Vagina (tissue), 2 donors: ENCODE results near the gene SERPINB5. TPM values are rescaled to one million over a fixed set of nuclear protein-coding genes. Genes with fewer than 3 reads are reported as not detected.

Experiments used
- DNase-seq, 2 donors: peaks; one replicate each; pipeline ENCODE4 v3.0.0-alpha.2; 2017; ENCODE audit errors: extremely low spot score in 2 of 2
- H3K27ac ChIP-seq: fragments of 200-600 bp; sonication (generic); one replicate; pipeline ENCODE4 v1.5.1; 2019
- H3K27me3 ChIP-seq: fragments of 200-600 bp; sonication (generic); one replicate; pipeline ENCODE4 v1.5.1; 2019
- H3K36me3 ChIP-seq, 2 donors: fragments of 200-600 bp; sonication (generic); one replicate each; pipeline ENCODE4 v1.5.1; 2017 to 2019
- H3K4me1 ChIP-seq: fragments of 200-600 bp; sonication (generic); one replicate; pipeline ENCODE4 v1.5.1; 2019
- H3K4me3 ChIP-seq, 2 donors: fragments of 200-600 bp; sonication (generic); 1 replicate in 1 of 2; 2 replicates in 1 of 2; pipeline ENCODE4 v1.5.1; 2016 to 2019
- H3K9me3 ChIP-seq: fragments of 200-600 bp; sonication (generic); one replicate; pipeline ENCODE4 v1.5.1; 2019
- POLR2A ChIP-seq, 2 donors: fragments of 450-650 bp; IDR thresholded peaks; one replicate each; pipeline ENCODE4 v1.6.1; 2017; ENCODE audit warnings: antibody characterized with exemption in 2 of 2, mild to moderate bottlenecking in 2 of 2, moderate library complexity in 2 of 2
- POLR2AphosphoS5 ChIP-seq, 2 donors: sonication (generic); formaldehyde crosslinking; IDR thresholded peaks; one replicate each; pipeline ENCODE4 v1.9.0; 2017; ENCODE audit warnings: antibody characterized with exemption in 2 of 2, mild to moderate bottlenecking in 2 of 2, low read depth in 1 of 2; ENCODE audit not compliant: insufficient read depth in 1 of 2
- intact Hi-C: fragments of 100-400 bp; cut with DNase I; formaldehyde crosslinking; loops from one replicate; pipeline ENCODE4 v1.15.1; 2023
- total RNA-seq: library from RNA; depleted of rRNA; stranded (reverse); fragments of >200 nt; gene quantifications from one replicate; pipeline ENCODE4 v1.2.3, GENCODE V29; 2016
- TF ChIP-seq, protein P1 (sequence below), 3 experiments: fragments of 450-650 bp in 2 of 3; fragments of 200-600 bp in 1 of 3; sonication (generic) in 1 of 3; IDR thresholded peaks; one replicate each; pipeline ENCODE4 v1.5.1; 2017 to 2019; ENCODE audit warnings: antibody characterized with exemption in 3 of 3, mild to moderate bottlenecking in 2 of 3, moderate library complexity in 2 of 3

The SERPINB5 gene
- total RNA-seq, 1 donor from 2014 or later: 141 TPM

DNA sequence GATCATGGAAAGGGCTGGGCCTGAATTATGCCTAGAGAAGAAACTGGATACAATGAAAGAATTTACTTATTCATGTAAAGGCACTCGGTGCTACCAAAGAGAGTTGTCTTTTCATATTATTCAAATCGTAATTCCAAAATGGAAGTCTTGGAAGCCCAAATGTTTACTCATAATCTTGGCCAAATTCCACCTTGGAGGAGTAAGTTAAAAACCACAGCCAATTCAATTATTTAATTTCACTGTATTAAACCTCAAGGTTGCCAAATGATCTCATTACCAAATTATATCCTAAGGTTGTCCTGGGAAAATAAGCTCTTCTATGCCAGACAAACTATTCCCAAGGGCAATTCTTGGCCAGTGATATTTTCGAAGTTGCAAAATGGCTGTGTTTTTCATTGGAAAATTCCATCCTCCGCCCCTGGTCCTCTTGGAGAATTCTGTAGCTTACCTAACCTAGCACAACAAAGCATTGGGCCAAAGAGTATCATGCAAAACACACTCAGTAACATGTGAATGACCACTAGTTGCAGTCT is 43.4 kb upstream of the SERPINB5 start:
- TF ChIP-seq POLR2A (IDR thresholded peaks at IDR 0.05) (no peak), POLR2AphosphoS5 (IDR thresholded peaks at IDR 0.05; ENCODE audit: insufficient read depth in 1 of 2, low read depth in 1 of 2) (peak in 1 of 2 donors; percentile 37)
- TF ChIP-seq, protein P1, sequence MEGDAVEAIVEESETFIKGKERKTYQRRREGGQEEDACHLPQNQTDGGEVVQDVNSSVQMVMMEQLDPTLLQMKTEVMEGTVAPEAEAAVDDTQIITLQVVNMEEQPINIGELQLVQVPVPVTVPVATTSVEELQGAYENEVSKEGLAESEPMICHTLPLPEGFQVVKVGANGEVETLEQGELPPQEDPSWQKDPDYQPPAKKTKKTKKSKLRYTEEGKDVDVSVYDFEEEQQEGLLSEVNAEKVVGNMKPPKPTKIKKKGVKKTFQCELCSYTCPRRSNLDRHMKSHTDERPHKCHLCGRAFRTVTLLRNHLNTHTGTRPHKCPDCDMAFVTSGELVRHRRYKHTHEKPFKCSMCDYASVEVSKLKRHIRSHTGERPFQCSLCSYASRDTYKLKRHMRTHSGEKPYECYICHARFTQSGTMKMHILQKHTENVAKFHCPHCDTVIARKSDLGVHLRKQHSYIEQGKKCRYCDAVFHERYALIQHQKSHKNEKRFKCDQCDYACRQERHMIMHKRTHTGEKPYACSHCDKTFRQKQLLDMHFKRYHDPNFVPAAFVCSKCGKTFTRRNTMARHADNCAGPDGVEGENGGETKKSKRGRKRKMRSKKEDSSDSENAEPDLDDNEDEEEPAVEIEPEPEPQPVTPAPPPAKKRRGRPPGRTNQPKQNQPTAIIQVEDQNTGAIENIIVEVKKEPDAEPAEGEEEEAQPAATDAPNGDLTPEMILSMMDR (IDR thresholded peaks at IDR 0.05): no peak
- intact Hi-C loops: loop anchor here (10.0 kb wide), 1 partner anchor 309 kb away; no protein-coding TSS in a partner anchor
- DNase-seq: no peak

DNA sequence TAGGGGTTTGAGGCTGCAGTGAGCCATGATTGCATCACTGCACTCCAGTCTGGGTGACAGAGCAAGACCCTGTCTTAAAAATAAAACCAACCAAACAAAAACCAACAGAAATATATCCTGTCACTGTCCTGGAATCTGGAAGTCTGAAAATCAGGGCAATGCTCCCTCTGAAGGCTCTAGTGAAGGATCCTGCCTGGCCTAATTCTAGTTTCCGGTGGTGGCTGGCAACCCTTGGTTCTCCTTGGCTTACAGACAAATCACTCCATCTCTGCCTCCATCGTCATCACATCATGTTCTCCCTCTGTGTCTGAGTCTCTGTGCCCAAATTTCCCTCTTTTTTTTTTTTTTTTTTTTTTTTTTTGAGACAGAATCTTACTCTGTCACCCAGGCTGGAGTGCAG is 38.6 kb upstream of the SERPINB5 start:
- H3K27me3 ChIP-seq: no peaks in the 10 kb centered on the region
- H3K27ac ChIP-seq: no peak overlapping the region
- intact Hi-C loops: loop anchor here (10.0 kb wide), 1 partner anchor 313 kb away; no protein-coding TSS in a partner anchor
- H3K36me3 ChIP-seq: no peaks in the 10 kb centered on the region
- H3K4me3 ChIP-seq: no peak overlapping the region
- DNase-seq: no peak
- TF ChIP-seq POLR2AphosphoS5 (IDR thresholded peaks at IDR 0.05; ENCODE audit: insufficient read depth in 1 of 2, low read depth in 1 of 2): no peak
- TF ChIP-seq POLR2A (IDR thresholded peaks at IDR 0.05): no peak
- TF ChIP-seq, protein P1 (IDR thresholded peaks at IDR 0.05): no peak
- H3K4me1 ChIP-seq: peaks cover 25% of the 10 kb centered on the region
- no peaks in the 10 kb centered on the region for H3K9me3 ChIP-seq

More for the DNA sequence above, 43.4 kb upstream of the SERPINB5 start:
- H3K27ac ChIP-seq: peak overlapping the region; percentile 48
- H3K27me3 ChIP-seq: no peaks in the 10 kb centered on the region
- H3K4me3 ChIP-seq: no peak overlapping the region
- no peaks in the 10 kb centered on the region for H3K9me3 ChIP-seq
- no peaks in the 10 kb centered on the region for H3K36me3 ChIP-seq
- H3K4me1 ChIP-seq: peaks cover 13% of the 10 kb centered on the region

DNA sequence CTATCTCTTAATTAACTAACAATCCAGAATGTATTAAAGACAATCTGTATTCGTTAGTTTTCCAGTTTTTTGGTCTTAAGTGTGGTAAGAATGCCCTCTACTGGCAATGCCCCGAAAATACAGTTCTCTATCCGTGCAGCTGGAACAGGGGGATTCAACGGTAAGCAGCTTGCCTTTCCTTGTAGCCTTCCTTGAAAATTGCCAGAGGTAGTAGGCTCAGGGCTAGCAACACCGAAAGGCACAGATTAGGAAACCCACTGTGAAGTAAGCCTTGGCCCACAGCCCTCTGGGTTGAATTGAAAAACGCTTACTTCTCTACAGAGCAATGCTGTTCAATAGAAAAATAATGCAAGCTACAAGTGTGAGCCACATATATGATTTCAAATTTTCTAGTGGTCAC is 37.4 kb upstream of the SERPINB5 start:
- no peak for DNase-seq
- peaks cover 16% of the 10 kb centered on the region for H3K4me1 ChIP-seq
- no peak overlapping the region for H3K4me3 ChIP-seq
- no peak overlapping the region for H3K27ac ChIP-seq
- H3K9me3 ChIP-seq: no peaks in the 10 kb centered on the region
- intact Hi-C loops: loop anchor here (10.0 kb wide), 1 partner anchor 315 kb away; no protein-coding TSS in a partner anchor
- no peaks in the 10 kb centered on the region for H3K27me3 ChIP-seq
- no peaks in the 10 kb centered on the region for H3K36me3 ChIP-seq
- TF ChIP-seq POLR2A (IDR thresholded peaks at IDR 0.05) (no peak), POLR2AphosphoS5 (IDR thresholded peaks at IDR 0.05; ENCODE audit: insufficient read depth in 1 of 2, low read depth in 1 of 2) (no peak)
- TF ChIP-seq, protein P1 (IDR thresholded peaks at IDR 0.05): peak; percentile 68 to 77 (median 74)

DNA sequence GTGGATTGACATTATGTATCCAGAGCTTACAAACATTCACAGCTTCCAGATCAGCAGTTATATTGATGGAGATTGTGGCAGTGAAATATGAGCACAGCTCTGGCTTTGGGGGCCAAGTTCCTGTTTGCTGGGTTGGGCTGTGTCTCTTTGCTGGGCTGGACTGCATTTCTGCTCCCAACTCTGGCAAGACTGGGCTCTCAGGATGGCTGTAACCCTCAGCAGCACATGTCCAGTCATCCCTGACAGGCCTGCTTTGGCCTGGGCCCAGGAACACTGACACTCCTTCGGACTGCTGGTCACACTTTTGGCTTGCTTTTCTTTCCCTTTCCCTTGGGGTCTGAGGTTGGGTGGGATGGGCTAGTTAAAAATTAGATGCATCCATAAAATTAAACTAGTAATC is 36.5 kb upstream of the SERPINB5 start:
- H3K4me3 ChIP-seq: no peak overlapping the region
- no peak overlapping the region for H3K27ac ChIP-seq
- no peaks in the 10 kb centered on the region for H3K9me3 ChIP-seq
- H3K4me1 ChIP-seq: peaks cover 21% of the 10 kb centered on the region
- TF ChIP-seq POLR2A (IDR thresholded peaks at IDR 0.05): no peak
- TF ChIP-seq, protein P1 (IDR thresholded peaks at IDR 0.05): no peak
- no peak for TF ChIP-seq POLR2AphosphoS5 (IDR thresholded peaks at IDR 0.05; ENCODE audit: insufficient read depth in 1 of 2, low read depth in 1 of 2)
- no peaks in the 10 kb centered on the region for H3K36me3 ChIP-seq
- no peak for DNase-seq
- intact Hi-C loops: loop anchor here (5.0 kb wide), 1 partner anchor 423 kb away; no protein-coding TSS in a partner anchor
- no peaks in the 10 kb centered on the region for H3K27me3 ChIP-seq

DNA sequence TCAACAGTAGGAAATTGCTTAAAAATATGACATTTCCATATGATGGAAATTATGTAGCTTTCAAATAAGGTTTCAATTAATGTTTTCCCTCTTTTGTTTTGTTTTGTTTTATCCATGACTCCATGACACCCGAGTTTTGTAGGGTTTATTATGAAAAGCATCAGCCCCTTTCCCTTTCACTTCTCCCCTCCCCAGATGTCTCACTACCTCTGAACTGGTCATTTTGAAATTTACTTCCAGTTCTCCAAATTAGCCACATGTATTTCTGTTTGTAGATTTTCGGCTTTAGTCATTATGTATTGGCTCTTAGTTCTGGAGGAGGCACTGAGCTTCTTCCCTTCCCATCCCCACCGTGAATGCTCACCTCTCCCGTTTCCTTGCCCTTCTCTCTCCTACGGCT is 35.9 kb upstream of the SERPINB5 start:
- TF ChIP-seq, protein P1 (IDR thresholded peaks at IDR 0.05): no peak
- TF ChIP-seq POLR2AphosphoS5 (IDR thresholded peaks at IDR 0.05; ENCODE audit: insufficient read depth in 1 of 2, low read depth in 1 of 2) (no peak), POLR2A (IDR thresholded peaks at IDR 0.05) (no peak)
- no peak for DNase-seq
- Histone ChIP-seq H3K4me1 (peaks cover 27% of the 10 kb centered on the region), H3K4me3 (no peak overlapping the region), H3K9me3 (no peaks in the 10 kb centered on the region), H3K27me3 (no peaks in the 10 kb centered on the region), H3K36me3 (no peaks in the 10 kb centered on the region), H3K27ac (no peak overlapping the region)
- intact Hi-C loops: loop anchor here (5.0 kb wide), 1 partner anchor 424 kb away; no protein-coding TSS in a partner anchor
